Peyer's patch (tissue), 4 donors: ENCODE measurements around the gene MYOZ3.

Experiments used
- CTCF ChIP-seq, 6 experiments: fragments of 450-650 bp in 4 of 6; fragments of 200-600 bp in 2 of 6; sonication (generic) in 1 of 6; IDR thresholded peaks; one replicate each; pipeline ENCODE4 v1.5.1; 2017 to 2019; ENCODE audit warnings: antibody characterized with exemption in 6 of 6, mild to moderate bottlenecking in 3 of 6, moderate library complexity in 1 of 6
- POLR2A ChIP-seq, 2 donors: fragments of 450-650 bp; IDR thresholded peaks; one replicate each; pipeline ENCODE4 v1.5.1; 2017; ENCODE audit warnings: antibody characterized with exemption in 2 of 2, mild to moderate bottlenecking in 2 of 2, moderate library complexity in 2 of 2

GRCh38 chr5:150642991-150643710 lies 17.9 kb upstream of the MYOZ3 start:
- TF ChIP-seq CTCF (IDR thresholded peaks at IDR 0.05) (no peak), POLR2A (IDR thresholded peaks at IDR 0.05) (no peak)
